ENCODE data around the gene THRAP3.

GRCh38 chr1:36232212-36233095 lies 8.2 kb downstream of the THRAP3 start:
- TF ChIP-seq EZH2 (IDR thresholded peaks at IDR 0.05; ENCODE audit: insufficient read depth, poor library complexity, severe bottlenecking) (no peak), EZH2phosphoT487 (IDR thresholded peaks at IDR 0.05; ENCODE audit: insufficient read depth, low read depth) (no peak)

Measured in GM23248 (cell line).